Stimulated activated memory B cell treated with anti-CD40 and anti-IgM and Interleukin-4, amounts not matched to agents 10 μg/mL and 1 μg/mL and 100 μg/mL, for 72 hours (primary cell): Measurements from ENCODE around the gene CDH4.

Experiments
- ATAC-seq: fragments of 150-1000 bp; cut with Tn5 transposase; 2 replicates; pipeline ENCODE4 v1.10.0; 2021
- H3K27ac Mint-ChIP-seq: one replicate; pipeline ENCODE4 v1.8.0; 2022; ENCODE audit warnings: mild to moderate bottlenecking, mixed read lengths
- H3K27me3 Mint-ChIP-seq: one replicate; pipeline ENCODE4 v1.8.0; 2022; ENCODE audit warnings: mixed read lengths
- H3K36me3 Mint-ChIP-seq: one replicate; pipeline ENCODE4 v1.8.0; 2022; ENCODE audit warnings: mixed read lengths
- H3K4me1 Mint-ChIP-seq: one replicate; pipeline ENCODE4 v1.8.0; 2022; ENCODE audit warnings: mixed read lengths
- H3K4me3 Mint-ChIP-seq: one replicate; pipeline ENCODE4 v1.8.0; 2022; ENCODE audit warnings: mild to moderate bottlenecking, moderate library complexity, mixed read lengths
- H3K9me3 Mint-ChIP-seq: one replicate; pipeline ENCODE4 v1.8.0; 2022; ENCODE audit warnings: mixed read lengths

The CDH4 gene

DNA sequence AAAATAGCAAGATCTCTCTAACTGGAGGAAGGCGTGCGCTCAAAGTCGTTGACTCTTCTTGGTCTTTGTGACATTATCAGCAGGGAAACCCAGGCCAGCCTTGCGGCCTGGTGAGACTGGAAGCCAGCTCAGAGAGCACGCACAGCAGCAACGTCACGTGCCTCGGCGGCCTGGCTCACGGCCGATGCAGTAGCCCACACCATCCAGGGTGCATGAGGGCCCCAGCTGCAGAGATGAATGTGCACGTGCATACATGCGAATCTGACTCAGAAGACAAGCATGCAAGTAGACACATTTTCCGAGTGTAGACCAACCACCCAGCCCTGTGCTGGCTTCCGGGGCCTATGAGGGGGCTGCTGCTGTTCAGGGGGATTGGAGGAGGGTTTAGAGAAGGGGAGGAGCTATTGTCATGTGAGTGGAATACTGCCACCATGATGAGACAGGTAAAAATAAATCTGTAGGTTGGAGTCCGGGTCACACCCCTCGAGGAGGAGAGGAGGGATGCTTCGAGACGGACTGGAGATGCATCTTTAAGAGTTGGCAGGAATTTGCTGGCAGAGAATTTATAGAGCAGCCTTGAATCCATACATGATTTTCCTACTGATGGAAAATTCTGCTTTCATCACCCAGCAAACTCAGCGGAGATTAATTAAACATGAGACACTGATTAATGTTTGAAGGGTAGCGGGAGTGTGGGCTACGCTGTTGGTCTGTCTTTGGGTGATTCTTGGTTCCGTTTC lies 388.2 kb downstream of the CDH4 start:
- no peak overlapping the region for H3K4me3 Mint-ChIP-seq
- H3K4me1 Mint-ChIP-seq, result no peaks in the 10 kb centered on the region
- no peak for ATAC-seq
- H3K36me3 Mint-ChIP-seq, result no peaks in the 10 kb centered on the region
- H3K27me3 Mint-ChIP-seq, result no peaks in the 10 kb centered on the region
- peaks cover 4% of the 10 kb centered on the region for H3K9me3 Mint-ChIP-seq
- H3K27ac Mint-ChIP-seq, result no peak overlapping the region

DNA sequence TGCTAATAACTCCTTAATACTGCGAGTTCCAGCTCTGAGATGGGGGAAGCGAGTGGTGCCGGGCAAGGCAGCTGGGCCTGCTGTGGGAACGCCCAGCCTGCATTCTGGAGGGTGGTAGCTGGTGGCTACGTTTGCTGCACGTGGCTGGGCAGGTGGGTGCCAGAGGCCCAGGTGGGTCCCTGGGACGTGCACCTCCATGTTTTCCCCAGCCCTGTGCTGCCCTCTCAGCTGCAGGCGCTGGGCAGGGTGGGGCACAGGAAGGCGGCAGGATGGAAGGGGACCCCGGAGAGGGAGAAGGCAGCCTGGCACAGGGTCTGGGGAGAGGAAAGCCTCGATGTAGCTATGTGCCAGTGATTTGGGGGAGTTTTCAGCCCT lies 388.8 kb downstream of the CDH4 start:
- H3K27me3 Mint-ChIP-seq, result no peaks in the 10 kb centered on the region
- H3K9me3 Mint-ChIP-seq, result peaks cover 4% of the 10 kb centered on the region
- no peaks in the 10 kb centered on the region for H3K36me3 Mint-ChIP-seq
- no peak overlapping the region for H3K27ac Mint-ChIP-seq
- H3K4me3 Mint-ChIP-seq, result no peak overlapping the region
- ATAC-seq, result no peak
- H3K4me1 Mint-ChIP-seq, result no peaks in the 10 kb centered on the region

DNA sequence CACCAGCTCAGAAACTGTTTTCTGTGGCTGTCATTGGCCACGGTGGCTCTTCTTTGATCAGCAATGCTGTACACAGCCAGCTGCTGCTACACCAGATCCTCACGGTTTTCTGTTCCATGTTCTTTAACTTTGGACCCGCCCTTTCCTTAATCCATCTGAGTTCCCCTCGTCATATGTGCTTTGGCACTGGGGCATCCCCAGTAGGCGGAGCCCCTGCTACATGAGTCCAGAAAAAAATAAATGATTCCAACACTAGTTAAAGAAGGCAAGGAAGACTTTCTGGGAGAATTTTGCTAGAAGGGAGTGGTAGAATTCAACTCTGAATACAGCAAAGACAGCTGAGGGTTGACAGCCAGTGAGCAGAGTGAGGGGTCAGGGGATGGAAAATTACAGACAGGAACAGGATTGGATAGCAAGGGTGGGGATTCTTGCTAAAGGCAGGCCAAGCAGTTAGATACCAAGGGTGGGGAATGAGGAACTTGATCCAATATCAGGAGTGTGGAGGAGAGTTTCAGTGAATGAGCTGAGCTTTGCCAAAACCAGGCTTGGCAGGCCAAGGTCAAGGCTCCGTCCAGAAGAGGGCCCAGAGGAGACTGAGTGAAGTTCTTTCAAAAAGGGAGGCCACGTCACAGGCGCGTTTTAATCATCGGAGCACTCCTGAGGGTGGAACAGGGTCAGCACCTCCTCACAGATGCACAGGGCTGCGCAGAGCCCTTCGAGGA lies 391.8 kb downstream of the CDH4 start:
- Mint-ChIP-seq H3K4me1 (no peaks in the 10 kb centered on the region), H3K27me3 (no peaks in the 10 kb centered on the region)

DNA sequence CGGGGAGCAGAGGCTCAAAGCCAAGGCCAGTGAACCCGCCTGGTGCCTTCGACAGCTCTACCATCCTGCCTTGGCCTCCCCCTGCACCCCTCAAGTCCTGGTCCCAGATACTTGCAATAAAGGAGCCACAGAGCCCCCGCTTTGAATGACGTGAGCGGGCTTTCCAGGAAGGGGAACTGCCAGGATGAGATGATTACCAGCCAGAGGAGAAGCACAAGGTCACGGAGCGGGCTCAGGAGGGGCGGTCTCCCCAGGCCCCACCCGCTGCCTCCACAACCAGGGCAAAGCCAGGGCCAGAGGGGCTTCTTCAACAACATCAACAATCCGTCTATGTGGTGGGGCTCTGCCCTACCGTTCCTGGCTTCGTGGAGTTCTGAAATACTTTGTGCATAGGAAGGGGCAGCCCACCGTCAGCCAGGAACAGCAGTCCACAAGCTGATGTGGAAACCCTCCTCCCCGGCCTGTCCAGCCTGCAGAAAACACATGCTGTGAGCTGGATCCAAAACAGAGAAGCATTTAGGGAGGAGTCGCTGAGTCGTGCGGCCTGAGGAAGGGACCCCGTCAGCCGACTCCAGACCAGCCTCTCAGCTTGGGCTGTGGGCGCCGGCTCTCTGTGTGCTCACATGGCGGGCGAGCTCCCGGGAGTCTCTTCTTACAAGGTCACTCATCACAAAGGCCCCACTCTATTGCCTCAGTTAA lies 392.5 kb downstream of the CDH4 start:
- Mint-ChIP-seq H3K4me3 (no peak overlapping the region), H3K27ac (no peak overlapping the region), H3K4me1 (no peaks in the 10 kb centered on the region), H3K36me3 (no peaks in the 10 kb centered on the region), H3K27me3 (no peaks in the 10 kb centered on the region), H3K9me3 (peaks cover 4% of the 10 kb centered on the region)
- no peak for ATAC-seq

More for the DNA sequence above, 391.8 kb downstream of the CDH4 start:
- no peak overlapping the region for H3K4me3 Mint-ChIP-seq
- H3K36me3 Mint-ChIP-seq, result no peaks in the 10 kb centered on the region
- ATAC-seq, result no peak
- peaks cover 4% of the 10 kb centered on the region for H3K9me3 Mint-ChIP-seq
- no peak overlapping the region for H3K27ac Mint-ChIP-seq

DNA sequence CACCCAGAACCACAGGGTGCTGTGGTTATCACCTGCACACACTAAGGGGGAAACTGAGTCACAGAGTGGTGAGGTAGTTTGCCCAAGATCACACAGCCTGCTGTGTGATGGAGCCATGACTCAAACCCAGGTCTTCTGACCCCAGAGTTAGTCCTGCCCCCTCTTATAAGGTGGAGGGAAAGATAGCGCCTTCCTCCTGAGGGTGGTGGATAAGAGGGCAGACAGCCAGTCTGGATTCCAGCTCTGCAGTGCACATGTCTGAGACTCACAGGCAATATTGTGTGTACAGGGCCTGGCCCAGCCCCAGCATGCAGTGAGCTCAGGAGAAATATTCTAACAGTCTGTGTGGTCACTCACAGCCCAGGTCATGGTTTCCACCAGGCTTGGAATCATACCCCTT lies 393.7 kb downstream of the CDH4 start:
- no peaks in the 10 kb centered on the region for H3K36me3 Mint-ChIP-seq
- no peak for ATAC-seq
- no peak overlapping the region for H3K4me3 Mint-ChIP-seq
- no peaks in the 10 kb centered on the region for H3K27me3 Mint-ChIP-seq
- H3K4me1 Mint-ChIP-seq, result no peaks in the 10 kb centered on the region
- peaks cover 4% of the 10 kb centered on the region for H3K9me3 Mint-ChIP-seq
- no peak overlapping the region for H3K27ac Mint-ChIP-seq

DNA sequence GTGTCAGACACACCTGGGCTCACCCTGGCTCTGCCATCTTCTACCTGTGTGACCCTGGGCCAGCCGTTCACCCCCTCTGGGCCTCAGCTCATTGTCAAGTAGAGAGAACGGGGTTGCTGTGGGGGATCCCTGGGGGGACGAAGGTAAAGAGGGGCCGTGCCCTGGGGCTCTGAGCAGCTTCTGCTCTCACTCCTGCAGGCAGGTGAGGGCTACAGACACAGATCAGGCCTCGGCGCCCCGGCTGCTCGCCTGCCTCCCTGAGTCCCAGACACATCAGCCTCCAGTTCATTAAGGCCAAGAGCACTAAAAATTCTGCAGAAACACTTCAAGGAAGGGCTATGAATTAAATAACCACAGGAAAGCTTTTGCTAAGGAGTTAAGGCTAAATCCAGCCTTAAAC lies 394.4 kb downstream of the CDH4 start:
- no peak overlapping the region for H3K27ac Mint-ChIP-seq
- H3K36me3 Mint-ChIP-seq, result no peaks in the 10 kb centered on the region
- H3K4me3 Mint-ChIP-seq, result no peak overlapping the region
- peaks cover 4% of the 10 kb centered on the region for H3K9me3 Mint-ChIP-seq
- H3K4me1 Mint-ChIP-seq, result no peaks in the 10 kb centered on the region
- ATAC-seq, result no peak
- H3K27me3 Mint-ChIP-seq, result no peaks in the 10 kb centered on the region

DNA sequence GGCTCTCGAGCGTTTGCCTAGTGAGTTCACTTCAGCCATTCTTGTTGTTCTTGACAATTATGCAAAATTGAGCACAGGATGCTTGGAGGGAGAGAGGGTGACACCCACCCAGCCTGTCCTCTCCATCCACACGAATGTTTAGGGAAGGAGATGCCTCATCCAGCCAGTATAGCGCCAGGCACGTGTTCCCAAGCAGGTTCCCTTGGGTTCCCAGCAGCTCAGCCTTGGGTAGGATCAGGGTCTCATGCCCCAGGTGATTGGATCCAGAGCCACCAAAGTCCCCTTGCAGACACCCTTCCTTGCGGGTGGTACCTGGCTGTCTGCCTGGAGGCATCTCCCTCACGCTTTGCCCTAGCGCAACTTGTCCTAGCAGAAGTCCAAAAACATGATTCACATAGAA lies 394.9 kb downstream of the CDH4 start:
- Mint-ChIP-seq H3K27me3 (no peaks in the 10 kb centered on the region), H3K36me3 (no peaks in the 10 kb centered on the region), H3K4me1 (no peaks in the 10 kb centered on the region), H3K27ac (no peak overlapping the region), H3K4me3 (no peak overlapping the region), H3K9me3 (peaks cover 4% of the 10 kb centered on the region)
- ATAC-seq, result no peak

DNA sequence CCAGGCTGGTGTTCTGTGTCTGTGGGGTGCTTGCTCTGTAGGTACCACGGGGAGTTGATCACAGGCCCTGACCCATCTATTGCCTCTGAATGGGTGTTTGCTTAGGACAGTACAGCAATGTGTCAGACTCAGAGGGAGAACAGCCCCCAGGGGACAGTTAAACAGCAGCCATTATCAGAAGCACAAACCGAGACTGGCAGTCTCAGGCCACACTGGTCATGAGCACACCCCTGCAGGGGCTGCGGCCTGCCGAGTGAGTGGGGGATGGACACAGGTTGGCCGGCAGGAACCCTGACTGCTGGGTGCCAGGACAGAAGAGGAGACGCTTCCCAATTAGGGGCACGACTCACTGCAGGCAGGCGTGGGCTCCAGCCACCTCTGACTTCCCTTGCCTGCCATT lies 395.6 kb downstream of the CDH4 start:
- Mint-ChIP-seq H3K27me3 (no peaks in the 10 kb centered on the region), H3K4me3 (no peak overlapping the region), H3K9me3 (peaks cover 4% of the 10 kb centered on the region), H3K27ac (no peak overlapping the region), H3K36me3 (no peaks in the 10 kb centered on the region), H3K4me1 (no peaks in the 10 kb centered on the region)
- no peak for ATAC-seq

DNA sequence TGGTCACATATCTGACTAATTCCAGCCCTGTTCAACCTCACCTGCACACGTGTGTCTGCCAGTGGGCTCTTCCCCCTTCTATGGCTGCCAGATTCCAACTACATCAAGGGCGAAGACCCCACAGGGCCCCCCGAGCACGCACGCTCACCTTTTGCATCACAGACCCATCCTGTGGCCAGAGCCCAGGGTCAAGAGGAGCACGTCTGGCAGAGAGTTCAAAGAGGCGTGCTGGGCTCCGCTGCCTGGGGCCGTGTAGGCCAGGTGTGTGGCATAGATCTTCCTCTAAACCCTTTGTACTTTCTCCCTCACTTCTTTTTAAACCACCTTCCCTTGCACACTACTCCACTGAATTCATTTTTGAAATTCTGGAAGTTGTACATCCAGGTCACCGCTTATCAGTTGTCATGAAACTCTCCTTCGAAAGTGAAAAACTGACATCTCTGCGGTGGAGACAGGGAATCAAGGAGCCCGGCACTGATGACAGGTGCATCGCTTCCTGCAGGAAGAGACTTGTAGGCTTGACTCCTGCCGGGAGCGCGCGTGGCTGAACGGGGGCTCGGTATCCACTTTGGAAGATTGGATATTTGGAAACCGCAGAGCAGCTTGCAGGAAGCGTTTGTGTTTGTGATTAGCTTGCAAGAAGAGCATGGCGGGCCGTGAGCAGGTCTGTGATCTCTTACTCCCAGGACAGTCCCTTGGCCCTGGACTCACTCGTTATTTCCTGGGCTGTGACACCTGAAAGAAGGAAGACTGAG lies 397.2 kb downstream of the CDH4 start:
- Mint-ChIP-seq H3K27me3 (no peaks in the 10 kb centered on the region), H3K9me3 (no peaks in the 10 kb centered on the region), H3K27ac (no peak overlapping the region), H3K36me3 (no peaks in the 10 kb centered on the region), H3K4me3 (no peak overlapping the region), H3K4me1 (no peaks in the 10 kb centered on the region)
- ATAC-seq, result no peak

DNA sequence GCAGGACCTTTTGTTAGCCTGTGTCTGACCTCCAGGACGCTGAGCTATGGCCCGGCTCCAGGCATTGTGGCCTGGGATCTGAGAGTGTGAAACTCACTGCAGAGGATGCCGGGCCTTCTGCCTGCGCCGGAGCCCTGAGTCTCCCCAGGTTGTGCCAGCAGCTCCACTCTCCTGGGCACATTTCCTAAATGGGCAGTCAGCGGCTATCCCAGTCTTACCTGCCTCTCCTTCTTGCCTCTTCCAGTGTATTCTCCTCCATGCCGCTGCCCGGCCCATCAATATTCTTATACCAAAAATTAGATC lies 397.8 kb downstream of the CDH4 start:
- H3K27ac Mint-ChIP-seq, result no peak overlapping the region
- no peak overlapping the region for H3K4me3 Mint-ChIP-seq
- H3K27me3 Mint-ChIP-seq, result no peaks in the 10 kb centered on the region
- no peaks in the 10 kb centered on the region for H3K36me3 Mint-ChIP-seq
- no peak for ATAC-seq
- no peaks in the 10 kb centered on the region for H3K4me1 Mint-ChIP-seq
- H3K9me3 Mint-ChIP-seq, result no peaks in the 10 kb centered on the region

DNA sequence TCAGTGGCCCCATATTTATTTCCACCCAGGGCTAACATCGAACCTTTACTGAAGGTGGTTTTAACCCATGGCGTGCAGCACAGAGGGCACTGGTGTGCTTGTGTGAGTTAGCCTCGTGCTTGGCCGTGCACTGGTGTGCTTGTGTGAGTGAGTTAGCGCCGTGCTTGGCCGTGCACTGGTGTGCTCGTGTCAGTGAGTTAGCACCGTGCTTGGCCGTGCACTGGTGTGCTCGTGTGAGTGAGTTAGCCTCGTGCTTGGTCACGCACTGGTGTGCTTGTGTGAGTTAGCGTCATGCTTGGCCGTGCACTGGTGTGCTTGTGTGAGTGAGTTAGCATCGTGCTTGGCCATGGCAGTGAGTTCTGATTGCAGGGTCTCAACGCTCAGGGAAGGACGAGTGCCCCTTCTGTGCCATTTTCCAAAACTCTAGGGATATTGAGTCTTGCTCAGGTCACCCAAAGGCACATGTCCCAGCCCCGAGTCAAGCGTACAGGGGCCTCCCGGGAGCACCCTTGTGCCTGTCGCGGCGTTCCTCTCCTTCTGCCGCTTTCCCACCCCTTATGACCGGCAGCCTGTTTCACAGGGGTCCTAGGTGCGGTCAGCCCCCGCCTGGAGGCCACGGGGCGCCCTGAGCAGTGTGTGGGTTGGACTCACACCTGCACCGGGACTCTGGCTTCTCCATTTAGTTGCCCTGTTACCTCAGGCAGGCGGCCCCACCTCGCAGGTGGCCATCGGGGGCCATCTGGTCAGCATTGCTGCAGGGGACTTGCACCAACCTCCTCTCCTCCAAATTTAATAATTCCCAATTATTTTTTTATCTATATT lies 399.1 kb downstream of the CDH4 start:
- no peak overlapping the region for H3K4me3 Mint-ChIP-seq
- no peak overlapping the region for H3K27ac Mint-ChIP-seq
- no peaks in the 10 kb centered on the region for H3K27me3 Mint-ChIP-seq
- H3K4me1 Mint-ChIP-seq, result no peaks in the 10 kb centered on the region
- no peaks in the 10 kb centered on the region for H3K36me3 Mint-ChIP-seq
- no peak for ATAC-seq
- H3K9me3 Mint-ChIP-seq, result no peaks in the 10 kb centered on the region

DNA sequence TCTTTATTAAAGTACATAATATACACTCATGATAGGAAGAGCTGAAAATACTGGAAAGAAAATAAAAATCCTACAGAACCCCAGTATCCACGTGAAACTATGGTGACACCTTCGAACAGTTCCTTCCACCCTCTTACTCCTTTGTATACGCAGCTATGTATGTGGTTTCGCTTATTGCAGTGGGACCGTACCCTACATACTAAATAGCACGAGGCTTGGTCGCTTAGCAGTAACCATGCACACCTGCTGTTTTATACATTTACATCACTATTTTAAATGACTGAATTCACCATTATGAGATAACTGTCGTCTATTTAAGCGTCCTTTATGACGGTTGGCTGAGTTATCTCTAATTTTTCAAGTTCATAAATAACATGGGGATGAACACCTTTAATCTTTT lies 400.1 kb downstream of the CDH4 start:
- H3K4me3 Mint-ChIP-seq, result no peak overlapping the region
- no peaks in the 10 kb centered on the region for H3K4me1 Mint-ChIP-seq
- no peaks in the 10 kb centered on the region for H3K9me3 Mint-ChIP-seq
- H3K27ac Mint-ChIP-seq, result no peak overlapping the region
- H3K27me3 Mint-ChIP-seq, result no peaks in the 10 kb centered on the region
- no peaks in the 10 kb centered on the region for H3K36me3 Mint-ChIP-seq
- no peak for ATAC-seq

DNA sequence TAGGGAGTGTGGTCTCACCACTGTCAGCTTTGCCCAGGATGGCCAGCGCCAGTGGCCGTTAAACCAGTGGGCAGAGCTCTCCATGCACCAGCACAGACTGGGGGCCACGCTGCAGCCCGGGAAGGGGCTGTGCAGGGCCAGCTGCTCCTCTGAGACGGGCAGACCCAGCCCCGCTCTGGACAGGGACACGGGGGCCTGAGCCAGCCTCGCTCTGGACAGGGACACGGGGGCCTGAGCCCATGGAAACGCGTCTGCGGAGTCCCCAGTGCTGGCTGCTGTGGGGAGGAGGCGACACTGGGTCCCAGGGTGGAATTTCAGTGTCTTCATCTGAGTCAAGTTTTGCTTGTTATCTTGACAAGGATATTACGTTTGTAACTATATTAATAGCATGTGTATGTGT lies 402.7 kb downstream of the CDH4 start:
- Mint-ChIP-seq H3K27me3 (peaks cover 9% of the 10 kb centered on the region), H3K4me3 (no peak overlapping the region), H3K27ac (no peak overlapping the region), H3K36me3 (no peaks in the 10 kb centered on the region), H3K4me1 (no peaks in the 10 kb centered on the region), H3K9me3 (no peaks in the 10 kb centered on the region)
- ATAC-seq, result no peak

DNA sequence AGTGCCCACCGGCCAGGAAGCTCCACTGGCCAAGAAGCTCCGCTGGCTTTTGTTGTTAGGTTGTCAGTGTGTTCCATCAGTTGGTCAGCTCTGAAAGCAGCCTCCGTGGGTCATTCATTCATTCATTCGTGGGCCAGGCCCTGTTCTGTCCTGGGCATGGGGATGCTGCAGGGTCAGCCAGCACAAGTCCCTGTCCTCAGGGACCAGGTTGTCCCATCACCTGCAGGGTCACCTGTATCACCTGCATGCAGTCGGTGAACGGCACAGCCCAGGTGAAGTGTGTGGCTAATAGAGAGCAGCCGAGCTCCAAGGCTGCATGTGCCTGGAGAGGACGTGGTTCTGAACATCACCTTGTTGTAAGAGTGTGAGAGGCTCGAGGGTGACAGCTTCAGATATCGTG lies 403.5 kb downstream of the CDH4 start:
- Mint-ChIP-seq H3K9me3 (no peaks in the 10 kb centered on the region), H3K27ac (no peak overlapping the region), H3K36me3 (no peaks in the 10 kb centered on the region), H3K4me3 (no peak overlapping the region), H3K27me3 (peaks cover 9% of the 10 kb centered on the region), H3K4me1 (no peaks in the 10 kb centered on the region)
- no peak for ATAC-seq

DNA sequence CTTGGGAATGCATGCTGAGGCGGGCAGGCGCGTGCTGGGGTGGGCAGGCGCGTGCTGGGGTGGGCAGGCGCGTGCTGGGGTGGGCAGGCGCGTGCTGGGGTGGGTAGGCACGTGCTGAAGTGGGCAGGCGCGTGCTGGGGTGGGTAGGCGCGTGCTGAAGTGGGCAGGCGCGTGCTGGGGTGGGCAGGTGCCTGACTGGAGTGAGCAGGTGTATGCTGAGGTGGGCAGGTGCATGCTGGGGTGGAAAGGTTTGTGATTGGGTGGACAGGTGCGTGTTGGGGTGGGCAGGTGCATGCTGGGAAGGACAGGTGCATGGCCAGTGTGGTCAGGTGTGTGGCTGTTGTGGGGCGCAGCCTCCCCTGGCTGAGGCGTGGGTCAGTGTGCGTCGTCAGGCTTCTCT lies 404.1 kb downstream of the CDH4 start:
- ATAC-seq, result peak; percentile 21
- Mint-ChIP-seq H3K27me3 (peaks cover 9% of the 10 kb centered on the region), H3K36me3 (no peaks in the 10 kb centered on the region), H3K4me3 (no peak overlapping the region), H3K9me3 (no peaks in the 10 kb centered on the region), H3K4me1 (no peaks in the 10 kb centered on the region), H3K27ac (no peak overlapping the region)
